Kidney (tissue), 14 donors: ENCODE data around the gene TEX19. TPM values are rescaled to one million over a fixed set of nuclear protein-coding genes. Genes with fewer than 3 reads are reported as not detected.

Experiments used
- DNase-seq, 5 donors: peaks; one replicate each; pipeline ENCODE4 v3.0.0-alpha.2; 2013 to 2020
- FAIRE-seq: peaks from 2 replicates; lab custom pipeline; 2012; peaks lifted over from hg19 to GRCh38; lab: Jason Lieb, UNC
- H3K27ac ChIP-seq, 2 donors: one replicate each; pipeline ENCODE4 v1.7.0; 2013; ENCODE audit warnings: low read depth in 2 of 2, low read length in 2 of 2, inconsistent platforms in 1 of 2
- H3K27me3 ChIP-seq: one replicate; pipeline ENCODE4 v1.7.1; 2013; ENCODE audit warnings: low read length, inconsistent platforms; ENCODE audit not compliant: control insufficient read depth, insufficient read depth
- H3K36me3 ChIP-seq, 3 donors: one replicate each; pipeline versions ENCODE4 v1.7.0 to v1.7.1; 2013; ENCODE audit warnings: low read length in 3 of 3, control low read depth in 1 of 3, inconsistent platforms in 1 of 3; ENCODE audit not compliant: insufficient read depth in 3 of 3, control insufficient read depth in 2 of 3
- H3K4me1 ChIP-seq, 3 donors: one replicate each; pipeline versions ENCODE4 v1.7.0 to v1.7.1; 2013; ENCODE audit warnings: low read length in 3 of 3, inconsistent platforms in 1 of 3, low read depth in 1 of 3; ENCODE audit not compliant: control insufficient read depth in 2 of 3, insufficient read depth in 2 of 3
- H3K4me3 ChIP-seq, 3 donors: one replicate each; pipeline versions ENCODE4 v1.7.0 to v1.8.1; 2013; ENCODE audit warnings: low read length in 3 of 3, control low read depth in 1 of 3, inconsistent platforms in 1 of 3
- H3K9ac ChIP-seq, 3 donors: one replicate each; pipeline versions ENCODE4 v1.7.0 to v1.7.1; 2013; ENCODE audit warnings: low read length in 3 of 3, control low read depth in 1 of 3, inconsistent platforms in 1 of 3
- H3K9me3 ChIP-seq, 3 donors: one replicate each; pipeline versions ENCODE4 v1.7.0 to v1.7.1; 2013; ENCODE audit warnings: low read length in 3 of 3, control low read depth in 1 of 3, inconsistent platforms in 1 of 3; ENCODE audit not compliant: control insufficient read depth in 2 of 3, insufficient read depth in 1 of 3
- CTCF ChIP-seq: IDR thresholded peaks from 3 replicates; pipeline ENCODE4 v1.5.1; 2012; ENCODE audit warnings: mild to moderate bottlenecking, moderate library complexity, borderline replicate concordance; ENCODE audit not compliant: insufficient read depth; ENCODE audit errors: extremely low read depth
- intact Hi-C: fragments of 100-400 bp; cut with DNase I; formaldehyde crosslinking; loops from one replicate; pipeline ENCODE4 v1.11.1; 2022
- polyA plus RNA-seq: library from polyadenylated mRNA; stranded (reverse); fragments of 350-450 nt; fragmentation: Illumina TruSeq; extraction: RNeasy Lipid Tissue Mini Kit (QIAGEN cat#74804); gene quantifications from one replicate; pipeline ENCODE4 v1.2.3, GENCODE V29; 2014; ENCODE audit warnings: low read depth, low replicate concordance; ENCODE audit not compliant: insufficient read depth
- total RNA-seq: library from RNA; stranded (reverse); fragmentation: NEBNext Ultra II Directional; extraction: Animal tissue kit (Norgen Biotek cat#: 25700); gene quantifications from one replicate; pipeline ENCODE4 v1.2.1, GENCODE V29; 2021
- donor health status: control.
- donor health status: control.
- donor health status: control.
- donor health status: control.
- donor health status: control.
- donor health status: DM: yes; HTN: yes; CAD: no.
- donor health status: Normal renal cell carcinoma (clear cell type).

TEX19 gene
- total and polyA plus RNA-seq, 2 donors from 2014 or later = not detected

DNA sequence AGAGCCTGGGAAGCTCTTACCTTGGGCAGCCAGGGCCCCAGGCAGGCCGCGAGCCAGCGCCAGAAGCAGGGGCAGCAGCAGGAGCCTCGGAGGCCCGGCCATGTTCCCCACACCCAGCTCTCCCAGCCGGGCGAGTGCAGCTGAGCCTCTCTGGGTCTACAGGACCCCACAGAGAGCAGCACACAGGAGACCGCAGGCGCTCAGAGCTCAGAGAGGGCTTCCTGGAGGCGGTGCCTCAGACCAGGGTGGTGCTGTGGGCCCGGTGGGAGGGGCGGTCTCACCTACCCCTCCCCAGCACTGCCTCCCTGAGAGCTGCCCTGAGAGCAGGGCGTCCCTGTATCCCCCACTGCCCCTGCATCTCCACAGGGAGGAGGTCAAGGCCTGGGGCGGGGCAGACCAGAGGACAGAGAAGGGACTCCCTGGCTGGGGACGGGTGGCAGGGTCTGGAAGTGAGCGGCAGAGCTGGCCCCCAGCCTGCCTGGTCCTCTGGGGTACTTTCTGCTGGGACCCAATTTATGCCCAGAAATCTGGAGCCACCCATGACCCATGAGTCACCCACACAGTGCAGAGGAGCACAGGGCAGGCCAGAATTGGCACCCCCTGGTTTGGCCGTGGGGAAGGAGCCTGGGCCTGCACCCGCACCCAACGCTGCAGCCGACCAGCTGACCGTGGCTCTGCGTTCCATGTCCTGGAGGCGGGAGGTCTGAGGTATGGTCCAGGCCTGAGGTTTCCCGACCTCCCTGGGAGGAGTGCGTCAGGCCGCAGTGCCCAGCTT is 41.5 kb upstream of the TEX19 start, which contains the start of gene CD7:
CD7 (minus strand) TSS at position 215 of the 775 bp plus-strand sequence; CDS start at position 102, 113 bp downstream.
- intact Hi-C loops = no loop called here
- Histone ChIP-seq H3K4me1 (no peaks in the 10 kb centered on the region), H3K27me3 (no peaks in the 10 kb centered on the region), H3K9me3 (no peaks in the 10 kb centered on the region), H3K27ac (no peak within 1 kb of the TSS), H3K36me3 (no peaks in the 10 kb centered on the region), H3K9ac (no peak within 1 kb of the TSS), H3K4me3 (no peak within 1 kb of the TSS)
- FAIRE-seq (no peak), DNase-seq (peak in 1 of 5 donors; percentile 77)
- no peak for TF ChIP-seq CTCF

GRCh38 chr17:82318169-82318498 is 40.9 kb upstream of the TEX19 start:
- H3K27ac ChIP-seq = no peak overlapping the region
- no peaks in the 10 kb centered on the region for H3K36me3 ChIP-seq
- intact Hi-C loops = no loop called here
- DNase-seq (peak in 1 of 5 donors; percentile 68), FAIRE-seq (no peak)
- TF ChIP-seq CTCF = no peak
- H3K9ac ChIP-seq = no peak overlapping the region
- no peak overlapping the region for H3K4me3 ChIP-seq
- no peaks in the 10 kb centered on the region for H3K9me3 ChIP-seq
- H3K4me1 ChIP-seq = no peaks in the 10 kb centered on the region
- H3K27me3 ChIP-seq = no peaks in the 10 kb centered on the region

DNA sequence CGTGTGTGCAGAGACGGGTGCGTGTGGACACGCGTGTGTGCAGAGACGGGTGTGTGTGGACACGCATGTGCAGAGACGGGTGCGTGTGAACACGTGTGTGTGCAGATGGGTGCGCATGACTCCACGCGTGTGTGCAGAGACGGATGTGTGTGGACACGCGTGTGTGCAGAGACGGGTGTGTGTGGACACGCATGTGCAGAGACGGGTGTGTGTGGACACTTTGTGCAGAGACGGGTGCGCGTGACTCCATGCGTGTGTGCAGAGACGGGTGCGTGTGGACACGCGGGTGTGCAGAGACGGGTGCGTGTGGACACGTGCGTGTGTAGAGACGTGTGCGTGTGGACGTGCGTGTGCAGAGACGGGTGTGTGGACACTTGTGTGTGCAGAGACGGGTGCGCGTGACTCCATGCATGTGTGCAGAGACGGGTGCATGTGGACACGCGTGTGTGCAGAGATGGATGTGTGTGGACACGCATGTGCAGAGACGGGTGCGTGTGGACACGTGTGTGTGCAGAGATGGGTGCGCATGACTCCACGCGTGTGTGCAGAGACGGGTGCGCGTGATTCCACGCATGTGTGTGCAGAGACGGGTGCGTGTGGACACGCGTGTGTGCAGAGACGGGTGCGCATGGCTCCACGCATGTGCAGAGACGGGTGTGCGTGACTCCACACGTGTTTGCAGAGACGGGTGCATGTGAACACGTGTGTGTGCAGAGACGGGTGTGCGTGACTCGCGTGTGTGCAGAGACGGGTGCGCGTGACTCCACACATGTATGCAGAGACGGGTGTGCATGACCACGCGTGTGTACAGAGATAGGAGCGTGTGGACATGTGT is 40.1 kb upstream of the TEX19 start:
- FAIRE-seq = no peak
- intact Hi-C loops = no loop called here

More for the DNA sequence above, 40.1 kb upstream of the TEX19 start:
- no peak overlapping the region for H3K9ac ChIP-seq
- no peak overlapping the region for H3K27ac ChIP-seq
- peak in 1 of 5 donors; percentile 78 for DNase-seq
- no peaks in the 10 kb centered on the region for H3K27me3 ChIP-seq
- TF ChIP-seq CTCF = no peak
- no peaks in the 10 kb centered on the region for H3K9me3 ChIP-seq
- H3K4me1 ChIP-seq = no peaks in the 10 kb centered on the region
- H3K36me3 ChIP-seq = no peaks in the 10 kb centered on the region
- no peak overlapping the region for H3K4me3 ChIP-seq
